ENCODE results near the gene BMP5. TPM values are rescaled to one million over a fixed set of nuclear protein-coding genes. Genes with fewer than 3 reads are reported as not detected.

Gene BMP5
- total RNA-seq, 1 experiment from 2014 or later: 17.7 TPM

GRCh38 chr6:55774286-55775028, 100.9 kb downstream of the BMP5 start:
- Histone ChIP-seq H3K9me3 (ENCODE audit: control insufficient read depth, insufficient read depth, low read depth, low read length) (no peaks in the 10 kb centered on the region), H3K4me3 (ENCODE audit: low read depth in 2 of 2, low read length in 2 of 2) (no peak overlapping the region), H3K36me3 (ENCODE audit: control insufficient read depth, insufficient read depth, low read length) (no peaks in the 10 kb centered on the region; the same call in 1 of the 2 replicates), H3K27me3 (ENCODE audit: control insufficient read depth, insufficient read depth, low read length) (no peaks in the 10 kb centered on the region), H3K27ac (ENCODE audit: low read length) (peak overlapping the region; percentile 82), H3K4me1 (ENCODE audit: control insufficient read depth, insufficient read depth, low read length) (peaks cover 28% of the 10 kb centered on the region; the same call in 1 of the 2 replicates)
- BruUV-seq (replicated peaks): no TSS peak
- in situ Hi-C loops (cut with HindIII; ENCODE audit: low pct_unique_long_range_greater_than_20kb, low sequenced_read_pairs) (no loop called here), intact Hi-C loops (cut with micrococcal nuclease; ENCODE audit: unreplicated experiment) (loop anchor here (10.0 kb wide), 1 partner anchor 110 kb away; no protein-coding TSS in a partner anchor)
- ATAC-seq (no peak), DNase-seq (ENCODE audit: low read depth, low spot score) (no peak)
- ChIA-PET POLR2A (no interaction called here), CTCF (no interaction called here)
- TF ChIP-seq SIN3A (IDR thresholded peaks at IDR 0.05; ENCODE audit: borderline replicate concordance, insufficient read depth, low read depth, low read length) (no peak), REST (IDR thresholded peaks at IDR 0.05; ENCODE audit: insufficient read depth in 1 of 2, low read depth in 2 of 2, low read length in 1 of 2) (no peak)

GRCh38 chr6:55773620-55774216, 101.7 kb downstream of the BMP5 start:
- in situ Hi-C loops (cut with HindIII; ENCODE audit: low pct_unique_long_range_greater_than_20kb, low sequenced_read_pairs): no loop called here
- CTCF ChIA-PET: no interaction called here

More at GRCh38 chr6:55773620-55774216, 101.7 kb downstream of the BMP5 start:
- H3K27ac ChIP-seq (ENCODE audit: low read length): peak overlapping the region; percentile 82
- no peak for DNase-seq (ENCODE audit: low read depth, low spot score)
- H3K27me3 ChIP-seq (ENCODE audit: control insufficient read depth, insufficient read depth, low read length): no peaks in the 10 kb centered on the region
- H3K9me3 ChIP-seq (ENCODE audit: control insufficient read depth, insufficient read depth, low read depth, low read length): no peaks in the 10 kb centered on the region; the same call in 1 of the 2 replicates
- POLR2A ChIA-PET: no interaction called here
- H3K36me3 ChIP-seq (ENCODE audit: control insufficient read depth, insufficient read depth, low read length): no peaks in the 10 kb centered on the region; the same call in 1 of the 2 replicates
- no TSS peak for BruUV-seq (replicated peaks)
- no peak for TF ChIP-seq CTCF (IDR thresholded peaks at IDR 0.05)
- no peak for TF ChIP-seq POLR2AphosphoS5 (IDR thresholded peaks at IDR 0.05; ENCODE audit: low read depth, low read length)
- TF ChIP-seq SIN3A (IDR thresholded peaks at IDR 0.05; ENCODE audit: borderline replicate concordance, insufficient read depth, low read depth, low read length): no peak
- TF ChIP-seq REST (IDR thresholded peaks at IDR 0.05; ENCODE audit: insufficient read depth in 1 of 2, low read depth in 2 of 2, low read length in 1 of 2): no peak
- TF ChIP-seq TCF7L2 (IDR thresholded peaks at IDR 0.05; ENCODE audit: low read depth, low read length): no peak
- H3K4me1 ChIP-seq (ENCODE audit: control insufficient read depth, insufficient read depth, low read length): peaks cover 28% of the 10 kb centered on the region; the same call in 1 of the 2 replicates
- ATAC-seq: no peak
- intact Hi-C loops (cut with micrococcal nuclease; ENCODE audit: unreplicated experiment): loop anchor here (10.0 kb wide), 1 partner anchor 111 kb away; no protein-coding TSS in a partner anchor
- H3K4me3 ChIP-seq (ENCODE audit: low read depth in 2 of 2, low read length in 2 of 2): no peak overlapping the region
